ENCODE results near the gene KDM2B. TPM values are rescaled to one million over a fixed set of nuclear protein-coding genes. Genes with fewer than 3 reads are reported as not detected.

KDM2B gene
- total and polyA plus RNA-seq, 2 experiments from 2014 or later = 59.4 to 161 TPM

GRCh38 chr12:121452340-121452984 is 128.4 kb downstream of the KDM2B start:
- Histone ChIP-seq H3K36me3 (ENCODE audit: insufficient read depth) (no peaks in the 10 kb centered on the region; the same call in 1 of the 2 replicates), H3K27ac (ENCODE audit: low read depth) (0 out of 2 replicates have a peak overlapping the region, but pooled peaks have one; percentile 45), H3K4me1 (ENCODE audit: insufficient read depth) (no peaks in the 10 kb centered on the region), H2AFZ (no peak overlapping the region), H4K20me1 (replicated peaks; ENCODE audit: insufficient read depth) (peaks cover 36% of the 10 kb centered on the region), H3K27me3 (ENCODE audit: insufficient read depth) (no peaks in the 10 kb centered on the region), H3K79me2 (replicated peaks; ENCODE audit: insufficient read depth) (peaks cover 80% of the 10 kb centered on the region), H3K4me3 (no peak overlapping the region), H3K4me2 (no peak overlapping the region), H3K9me2 (ENCODE audit: insufficient read depth) (no peaks in the 10 kb centered on the region), H3F3A (replicated peaks; ENCODE audit: low read depth) (no peaks in the 10 kb centered on the region)
- Mint-ChIP-seq H3K4me1 (peaks cover 24% of the 10 kb centered on the region; the same call in 2 of the 3 replicates), H3K4me3 (no peak overlapping the region), H3K9me3 (no peaks in the 10 kb centered on the region; the same call in 2 of the 3 replicates), H3K27me3 (ENCODE audit: insufficient read depth, low read depth, poor library complexity) (peaks cover 16% of the 10 kb centered on the region), H3K36me3 (ENCODE audit: low read depth) (peaks cover 31% of the 10 kb centered on the region), H3K27ac (no peak overlapping the region)
- ATAC-seq (no peak; the same call in 2 of the 3 replicates), DNase-seq (ENCODE audit: low spot score) (no peak)
- no peak for TF ChIP-seq ZNF331 (CRISPR knock-in tag; IDR thresholded peaks at IDR 0.05; ENCODE audit: low read depth)
- TF ChIP-seq JUNB (IDR thresholded peaks at IDR 0.05; ENCODE audit: unreplicated experiment) = no peak
- TF ChIP-seq REST (IDR thresholded peaks at IDR 0.05; ENCODE audit: unreplicated experiment) = no peak

- Histone ChIP-seq H3K4me1 (ENCODE audit: insufficient read depth) (no peaks in the 10 kb centered on the region), H3K27ac (ENCODE audit: low read depth) (no peak overlapping the region), H3K4me3 (no peak overlapping the region), H3K4me2 (no peak overlapping the region), H3K27me3 (ENCODE audit: insufficient read depth) (no peaks in the 10 kb centered on the region), H3F3A (replicated peaks; ENCODE audit: low read depth) (no peaks in the 10 kb centered on the region; the same call in 1 of the 2 replicates), H3K36me3 (ENCODE audit: insufficient read depth) (no peaks in the 10 kb centered on the region; the same call in 1 of the 2 replicates), H2AFZ (no peak overlapping the region), H3K79me2 (replicated peaks; ENCODE audit: insufficient read depth) (peaks cover 80% of the 10 kb centered on the region), H3K9me2 (ENCODE audit: insufficient read depth) (no peaks in the 10 kb centered on the region), H4K20me1 (replicated peaks; ENCODE audit: insufficient read depth) (peaks cover 38% of the 10 kb centered on the region)
- Mint-ChIP-seq H3K9me3 (no peaks in the 10 kb centered on the region; the same call in 2 of the 3 replicates), H3K27me3 (ENCODE audit: insufficient read depth, low read depth, poor library complexity) (peaks cover 15% of the 10 kb centered on the region), H3K36me3 (ENCODE audit: low read depth) (peaks cover 31% of the 10 kb centered on the region), H3K4me1 (peaks cover 22% of the 10 kb centered on the region; the same call in 2 of the 3 replicates), H3K4me3 (no peak overlapping the region), H3K27ac (no peak overlapping the region)
- ATAC-seq (no peak), DNase-seq (ENCODE audit: low spot score) (no peak)
- no peak for TF ChIP-seq STAT1 (IDR thresholded peaks at IDR 0.05; ENCODE audit: unreplicated experiment)
- no peak for TF ChIP-seq CTCF (conservative IDR thresholded peaks at IDR 0.05; ENCODE audit: low read depth in 2 of 2)
- no peak for TF ChIP-seq ZNF462 (CRISPR knock-in tag; IDR thresholded peaks at IDR 0.05)
- no peak for TF ChIP-seq EZH2phosphoT487 (IDR thresholded peaks at IDR 0.05; ENCODE audit: unreplicated experiment)
- TF ChIP-seq CREB1 (CRISPR knock-in tag; IDR thresholded peaks at IDR 0.05; ENCODE audit: low read depth) = no peak
- no peak for TF ChIP-seq JUNB (IDR thresholded peaks at IDR 0.05; ENCODE audit: unreplicated experiment)
- no peak for TF ChIP-seq EZH2 (IDR thresholded peaks at IDR 0.05; ENCODE audit: low read depth, unreplicated experiment)
These were observed 128.9 kb downstream of the KDM2B start for GRCh38 chr12:121451961-121452339.

All from GM23338 (cell line).